H1 (cell line): Measurements from ENCODE around the gene LRRC43. TPM values are rescaled to one million over a fixed set of nuclear protein-coding genes. Genes with fewer than 3 reads are reported as not detected.

ENCODE experiments used
- CTCF ChIA-PET: fragments of 300-600 bp; sonication (Branson Sonifier 250); formaldehyde crosslinking; loops from one replicate; lab custom pipeline; 2021; ENCODE audit not compliant: partially characterized antibody; lab: Charles Lee
- POLR2A ChIA-PET: fragments of 300-600 bp; sonication (Branson Sonifier 250); formaldehyde crosslinking; loops from one replicate; lab custom pipeline; 2021; ENCODE audit warnings: inconsistent platforms; ENCODE audit not compliant: partially characterized antibody; lab: Charles Lee
- DNase-seq, 2 experiments: peaks; one replicate each; pipeline versions ENCODE4 v3.0.0 to v3.0.0-alpha.2; 2010 to 2022; ENCODE audit warnings: low spot score in 2 of 2, low read depth in 1 of 2, mixed read lengths in 1 of 2
- FAIRE-seq: peaks from 2 replicates; lab custom pipeline; 2011; peaks lifted over from hg19 to GRCh38; lab: Jason Lieb, UNC
- H2AFZ ChIP-seq: 2 replicates; pipeline ENCODE4 v1.8.1; 2012; ENCODE audit warnings: low read length, inconsistent platforms
- H2AK5ac ChIP-seq: 2 replicates; pipeline ENCODE4 v1.6.1; 2013; ENCODE audit warnings: low read depth, low read length
- H2BK120ac ChIP-seq: replicated peaks from 2 replicates; pipeline ENCODE3; 2013; ENCODE audit warnings: low read depth, low read length, inconsistent platforms
- H2BK12ac ChIP-seq: 2 replicates; pipeline ENCODE4 v1.6.1; 2013; ENCODE audit warnings: low read depth, low read length
- H2BK15ac ChIP-seq: 2 replicates; pipeline ENCODE4 v1.6.1; 2013; ENCODE audit warnings: low read length
- H2BK20ac ChIP-seq: 2 replicates; pipeline ENCODE4 v1.6.1; 2013; ENCODE audit warnings: low read length
- H2BK5ac ChIP-seq: 2 replicates; pipeline ENCODE4 v1.6.1; 2013; ENCODE audit warnings: low read depth, low read length
- H3K14ac ChIP-seq: 2 replicates; pipeline ENCODE4 v1.6.1; 2013; ENCODE audit warnings: inconsistent platforms; ENCODE audit not compliant: insufficient read length
- H3K18ac ChIP-seq: 2 replicates; pipeline ENCODE4 v1.6.1; 2013; ENCODE audit warnings: low read length; ENCODE audit errors: extremely low read depth
- H3K23ac ChIP-seq: 2 replicates; pipeline ENCODE4 v1.6.1; 2013; ENCODE audit warnings: inconsistent platforms; ENCODE audit not compliant: insufficient read length
- H3K23me2 ChIP-seq: 2 replicates; pipeline ENCODE4 v1.6.1; 2013; ENCODE audit warnings: low read depth, low read length
- H3K27ac ChIP-seq: 2 replicates; pipeline ENCODE4 v1.6.1; 2011; ENCODE audit warnings: low read depth, low read length, inconsistent platforms
- H3K27me3 ChIP-seq, 4 experiments: replicated peaks in 1 of 4; 1 replicate in 1 of 4; 2 replicates in 3 of 4; pipeline versions ENCODE4 v1.6.1 to v1.8.1; 2011 to 2013; ENCODE audit warnings: low read length in 3 of 4, mild to moderate bottlenecking in 3 of 4, inconsistent platforms in 2 of 4, mixed read lengths in 2 of 4, moderate library complexity in 1 of 4; ENCODE audit not compliant: control insufficient read depth in 3 of 4, insufficient read depth in 3 of 4; ENCODE audit errors: extremely low read depth in 1 of 4
- H3K36me3 ChIP-seq, 4 experiments: 2 replicates each; pipeline versions ENCODE4 v1.6.1 to v1.8.1; 2011 to 2013; ENCODE audit warnings: mild to moderate bottlenecking in 4 of 4, low read length in 3 of 4, moderate library complexity in 2 of 4, control low read depth in 1 of 4, inconsistent platforms in 1 of 4; ENCODE audit not compliant: insufficient read depth in 4 of 4, control insufficient read depth in 2 of 4
- H3K4ac ChIP-seq: replicated peaks from 2 replicates; pipeline ENCODE3; 2013; ENCODE audit warnings: low read length, low read depth, mixed read lengths, inconsistent platforms; ENCODE audit not compliant: insufficient read length
- H3K4me1 ChIP-seq, 4 experiments: replicated peaks in 1 of 4; 1 replicate in 1 of 4; 2 replicates in 3 of 4; pipeline versions ENCODE4 v1.6.1 to v1.8.1; 2011 to 2013; ENCODE audit warnings: low read length in 3 of 4, inconsistent platforms in 2 of 4, mixed read lengths in 1 of 4; ENCODE audit not compliant: insufficient read depth in 4 of 4, control insufficient read depth in 3 of 4
- H3K4me2 ChIP-seq, 2 experiments: 2 replicates each; pipeline versions ENCODE4 v1.6.1 to v1.8.1; 2011 to 2013; ENCODE audit warnings: low read depth in 2 of 2, low read length in 2 of 2, control low read depth in 1 of 2, inconsistent platforms in 1 of 2, mild to moderate bottlenecking in 1 of 2; ENCODE audit not compliant: insufficient read depth in 1 of 2
- H3K4me3 ChIP-seq, 4 experiments: fragments of 200-600, 300-600 bp in 1 of 4; sonication (generic), shearing (Covaris generic), sonication (Bioruptor Twin) in 1 of 4; 2 replicates each; pipeline versions ENCODE4 v1.5.1 to v1.8.1; 2011 to 2016; ENCODE audit warnings: low read length in 4 of 4, low read depth in 3 of 4, control low read depth in 2 of 4, inconsistent platforms in 2 of 4, mild to moderate bottlenecking in 2 of 4, mixed read lengths in 1 of 4, moderate library complexity in 1 of 4; ENCODE audit not compliant: insufficient read depth in 2 of 4; ENCODE audit errors: extremely low read depth in 1 of 4
- H3K56ac ChIP-seq: replicated peaks from 2 replicates; pipeline ENCODE3; 2013; ENCODE audit warnings: low read depth, mild to moderate bottlenecking, mixed read lengths, low read length, inconsistent platforms; ENCODE audit not compliant: insufficient read length
- H3K79me1 ChIP-seq: 2 replicates; pipeline ENCODE4 v1.6.1; 2013; ENCODE audit warnings: low read depth, low read length, control low read depth
- H3K79me2 ChIP-seq, 2 experiments: 2 replicates each; pipeline versions ENCODE4 v1.6.1 to v1.8.1; 2012 to 2013; ENCODE audit warnings: low read length in 2 of 2, mild to moderate bottlenecking in 2 of 2, inconsistent platforms in 1 of 2; ENCODE audit not compliant: insufficient read depth in 2 of 2, control insufficient read depth in 1 of 2
- H3K9ac ChIP-seq, 4 experiments: replicated peaks in 1 of 4; 1 replicate in 1 of 4; 2 replicates in 3 of 4; pipeline versions ENCODE4 v1.6.1 to v1.8.1; 2011 to 2013; ENCODE audit warnings: low read depth in 3 of 4, low read length in 3 of 4, control low read depth in 2 of 4, mild to moderate bottlenecking in 2 of 4, moderate library complexity in 2 of 4, inconsistent platforms in 1 of 4; ENCODE audit errors: extremely low read depth in 1 of 4
- H3K9me3 ChIP-seq, 2 experiments: 2 replicates each; pipeline versions ENCODE4 v1.6.1 to v1.8.1; 2012 to 2013; ENCODE audit warnings: mild to moderate bottlenecking in 2 of 2, moderate library complexity in 2 of 2, control low read depth in 1 of 2, inconsistent platforms in 1 of 2, low read depth in 1 of 2, low read length in 1 of 2, mixed read lengths in 1 of 2; ENCODE audit not compliant: insufficient read depth in 2 of 2
- H4K20me1 ChIP-seq, 2 experiments: replicated peaks in 1 of 2; 2 replicates each; pipeline versions ENCODE3 to v1.8.1; 2011 to 2013; ENCODE audit warnings: inconsistent platforms in 2 of 2, low read length in 2 of 2, mild to moderate bottlenecking in 1 of 2; ENCODE audit not compliant: insufficient read depth in 2 of 2, control insufficient read depth in 1 of 2
- H4K5ac ChIP-seq: 2 replicates; pipeline ENCODE4 v1.6.1; 2013; ENCODE audit warnings: low read length, low read depth, mixed read lengths, inconsistent platforms; ENCODE audit not compliant: insufficient read length
- H4K8ac ChIP-seq: 2 replicates; pipeline ENCODE4 v1.8.0; 2013; ENCODE audit warnings: mild to moderate bottlenecking, moderate library complexity, low read length, inconsistent platforms; ENCODE audit not compliant: insufficient read depth; ENCODE audit errors: extremely low read depth
- H4K91ac ChIP-seq: replicated peaks from 2 replicates; pipeline ENCODE3; 2013; ENCODE audit warnings: low read length, mixed read lengths, inconsistent platforms; ENCODE audit not compliant: insufficient read length
- RNF2 ChIP-seq: fragments of 200-900, 300-1000 bp; sonication (generic); IDR thresholded peaks from 2 replicates; pipeline ENCODE4 v1.7.1; 2016; ENCODE audit warnings: borderline replicate concordance, low read depth, mild to moderate bottlenecking, antibody characterized with exemption, low read length; ENCODE audit not compliant: poor library complexity, severe bottlenecking; ENCODE audit errors: missing control alignments
- SUZ12 ChIP-seq: fragments of 200-600 bp; sonication (generic); IDR thresholded peaks from 2 replicates; pipeline ENCODE4 v1.6.1; 2012; ENCODE audit warnings: mild to moderate bottlenecking, inconsistent platforms, low read length, moderate library complexity, mixed read lengths
- WGBS, 2 experiments: shearing (Covaris generic) in 1 of 2; methylation state at CpG; one replicate each; pipeline versions ENCODE4 v1.1.6 to v1.1.7; 2013 to 2015; ENCODE audit warnings: low lambda C conversion rate in 2 of 2, mixed read lengths in 2 of 2, inconsistent platforms in 1 of 2, low coverage in 1 of 2, missing lambda C conversion rate in 1 of 2; ENCODE audit not compliant: insufficient replicate concordance in 2 of 2, insufficient coverage in 1 of 2, insufficient read length in 1 of 2; ENCODE audit errors: extremely low coverage in 1 of 2, missing lambda C conversion rate in 1 of 2; 5-methylcytosine and 5-hydroxymethylcytosine counted together
- polyA plus RNA-seq, 7 experiments: library from polyadenylated mRNA; depleted of rRNA in 3 of 7; stranded (reverse) in 5 of 7; unstranded in 2 of 7; fragments of >200 nt in 5 of 7; fragments of 200-250 nt in 2 of 7; gene quantifications; 1 replicate in 5 of 7; 2 replicates in 1 of 7; 4 replicates in 1 of 7; pipeline versions ENCODE4 v1.2.1 to v1.2.3, GENCODE V29; 2011 to 2013; ENCODE audit warnings: missing spikeins in 2 of 7, mixed read lengths in 2 of 7
- total RNA-seq: library from RNA; stranded (reverse); fragmentation: NEBNext Ultra II Directional; extraction: Animal tissue kit (Norgen Biotek cat#: 25700); gene quantifications from 2 replicates; pipeline ENCODE4 v1.2.1, GENCODE V29; 2021

Gene LRRC43
- total and polyA plus RNA-seq, 2 of the 8 experiments (the other 6 are each of a cell fraction or from before 2014, with no cell fraction given), result 0.35 to 0.44 TPM

DNA sequence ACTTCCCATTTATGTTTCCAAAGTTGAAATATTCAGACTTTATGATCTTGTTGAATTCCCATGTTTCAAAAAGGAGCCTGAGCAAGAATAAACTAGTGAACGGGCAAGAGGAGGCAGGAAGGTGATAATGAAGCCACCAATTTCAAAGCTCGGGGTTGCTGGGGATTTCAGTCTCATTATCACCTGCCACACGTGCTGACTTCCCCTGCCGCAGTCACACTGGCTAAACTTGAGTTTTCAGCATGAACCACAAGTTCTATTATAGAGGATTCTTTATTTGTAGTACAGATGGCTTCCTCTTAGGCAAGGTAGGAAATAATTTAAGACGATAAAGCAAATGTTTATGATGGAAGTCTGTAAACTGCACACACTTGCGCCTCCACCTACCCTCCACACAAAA is 61.0 kb downstream of the LRRC43 start:
- CTCF ChIA-PET, result interaction anchor here (0.8 to 1.2 kb wide), 2 partner anchors 8 to 11 kb away, joined by 3 to 4 read pairs; no protein-coding TSS in a partner anchor

More for the DNA sequence above, 61.0 kb downstream of the LRRC43 start:
- Histone ChIP-seq H3K14ac (no peak overlapping the region), H3K79me1 (no peaks in the 10 kb centered on the region), H2BK15ac (no peak overlapping the region), H3K18ac (no peak overlapping the region), H3K9ac (no peak overlapping the region), H3K4ac (no peak overlapping the region), H3K4me3 (no peak overlapping the region), H3K36me3 (peaks cover 0 to 9% (median 3%) of the 10 kb centered on the region in 4 experiments; a peak in 5 of 8 replicates), H3K23me2 (no peaks in the 10 kb centered on the region), H4K8ac (no peak overlapping the region), H3K56ac (no peak overlapping the region), H4K91ac (no peak overlapping the region), H3K79me2 (no peaks in the 10 kb centered on the region), H2AK5ac (no peak overlapping the region), H2BK20ac (no peak overlapping the region), H3K4me1 (no peaks in the 10 kb centered on the region), H2BK120ac (no peak overlapping the region), H3K27ac (no peak overlapping the region), H2BK12ac (no peak overlapping the region), H3K9me3 (no peaks in the 10 kb centered on the region), H2AFZ (no peak overlapping the region), H4K20me1 (no peaks in the 10 kb centered on the region), H3K27me3 (no peaks in the 10 kb centered on the region), H3K23ac (no peak overlapping the region), H4K5ac (no peak overlapping the region), H3K4me2 (no peak overlapping the region), H2BK5ac (no peak overlapping the region)
- DNase-seq (no peak), FAIRE-seq (no peak)
- 89% methylated on average over 6 of the region's 6 CpGs; no CpG with 5 or more reads in 1 of the 2 experiments for WGBS, 2 experiments
- POLR2A ChIA-PET, result interaction anchor here (0.7 to 2.0 kb wide), 3 partner anchors 12 to 18 kb away, joined by 3 to 5 read pairs (median 4); no protein-coding TSS in a partner anchor
- TF ChIP-seq SUZ12 (no peak), RNF2 (no peak)
